SH-SY5Y (cell line): ENCODE results near the gene RAD51B.

Experiments used
- GATA2 ChIP-seq: IDR thresholded peaks from 2 replicates; pipeline ENCODE4 v1.6.1; 2011; ENCODE audit warnings: mild to moderate bottlenecking, low read depth, low read length
- GATA3 ChIP-seq: IDR thresholded peaks from 2 replicates; pipeline ENCODE4 v1.6.1; 2011; ENCODE audit warnings: low read depth, mild to moderate bottlenecking, low read length, moderate library complexity

- no peak for TF ChIP-seq GATA2
- no peak for TF ChIP-seq GATA3
These were observed 750.4 kb downstream of the RAD51B start for GRCh38 chr14:68569970-68570409.
